GM23338 (cell line): ENCODE data around the gene ENPP4. TPM values are rescaled to one million over a fixed set of nuclear protein-coding genes. Genes with fewer than 3 reads are reported as not detected.

Experiments
- ATAC-seq: fragments of 200-7000 bp; cut with Tn5 transposase; 3 replicates; pipeline ENCODE4 v1.9.1; 2020
- DNase-seq: peaks from one replicate; pipeline ENCODE4 v3.0.0-alpha.2; 2015; ENCODE audit warnings: low spot score
- H2AFZ ChIP-seq: fragments of 200-600 bp; sonication (generic); 2 replicates; pipeline ENCODE4 v1.8.0; 2016; ENCODE audit warnings: antibody characterized with exemption, mild to moderate bottlenecking, moderate library complexity
- H3F3A ChIP-seq: fragments of 200-600 bp; sonication (generic); replicated peaks from 2 replicates; pipeline ENCODE4 v1.8.0; 2017; ENCODE audit warnings: antibody characterized with exemption, mixed run types, low read depth
- H3K27ac ChIP-seq: fragments of 200-600 bp; sonication (generic); 2 replicates; pipeline ENCODE4 v1.6.1; 2016; ENCODE audit warnings: low read depth
- H3K27me3 ChIP-seq: fragments of 200-600 bp; sonication (generic); 2 replicates; pipeline ENCODE4 v1.8.0; 2016; ENCODE audit warnings: mild to moderate bottlenecking, mixed run types, moderate library complexity; ENCODE audit not compliant: insufficient read depth
- H3K36me3 ChIP-seq: fragments of 200-600 bp; sonication (generic); 2 replicates; pipeline ENCODE4 v1.8.0; 2016; ENCODE audit warnings: mild to moderate bottlenecking; ENCODE audit not compliant: insufficient read depth
- H3K4me1 ChIP-seq: fragments of 200-600 bp; sonication (generic); 2 replicates; pipeline ENCODE4 v1.8.0; 2016; ENCODE audit warnings: mild to moderate bottlenecking, moderate library complexity; ENCODE audit not compliant: insufficient read depth
- H3K4me2 ChIP-seq: fragments of 200-600 bp; sonication (generic); 2 replicates; pipeline ENCODE4 v1.7.1; 2017; ENCODE audit warnings: mixed run types
- H3K4me3 ChIP-seq: fragments of 200-600 bp; sonication (generic); 2 replicates; pipeline ENCODE4 v1.6.1; 2016; ENCODE audit warnings: mixed run types
- H3K79me2 ChIP-seq: fragments of 200-600 bp; sonication (generic); replicated peaks from 2 replicates; pipeline ENCODE4 v1.8.0; 2017; ENCODE audit warnings: mild to moderate bottlenecking; ENCODE audit not compliant: insufficient read depth
- H3K9me2 ChIP-seq: fragments of 200-600 bp; sonication (generic); 2 replicates; pipeline ENCODE4 v1.8.0; 2017; ENCODE audit not compliant: insufficient read depth
- H4K20me1 ChIP-seq: fragments of 200-600 bp; sonication (generic); replicated peaks from 2 replicates; pipeline ENCODE4 v1.8.0; 2017; ENCODE audit warnings: mild to moderate bottlenecking; ENCODE audit not compliant: insufficient read depth
- H3K27ac Mint-ChIP-seq: 2 replicates; pipeline ENCODE4 v1.8.0; 2020; ENCODE audit warnings: inconsistent platforms, mild to moderate bottlenecking, moderate library complexity, mixed read lengths
- H3K27me3 Mint-ChIP-seq: 3 replicates; pipeline ENCODE4 v1.8.0; 2022; ENCODE audit warnings: low read depth, mild to moderate bottlenecking, moderate library complexity, mixed read lengths, inconsistent platforms; ENCODE audit not compliant: insufficient read depth, poor library complexity
- H3K36me3 Mint-ChIP-seq: 3 replicates; pipeline ENCODE4 v1.8.0; 2021; ENCODE audit warnings: low read depth, mild to moderate bottlenecking, inconsistent platforms, moderate library complexity, mixed read lengths
- H3K4me1 Mint-ChIP-seq: 3 replicates; pipeline ENCODE4 v1.8.0; 2020; ENCODE audit warnings: mild to moderate bottlenecking, inconsistent platforms, mixed read lengths
- H3K4me3 Mint-ChIP-seq: 3 replicates; pipeline ENCODE4 v1.8.0; 2021; ENCODE audit warnings: moderate library complexity, mild to moderate bottlenecking, inconsistent platforms, mixed read lengths
- H3K9me3 Mint-ChIP-seq: 3 replicates; pipeline ENCODE4 v1.8.0; 2020; ENCODE audit warnings: moderate library complexity, mild to moderate bottlenecking, inconsistent platforms, mixed read lengths
- CTCF ChIP-seq, 2 experiments: fragments of 200-600 bp in 1 of 2; sonication (generic) in 1 of 2; conservative IDR thresholded peaks; 2 replicates each; pipeline versions ENCODE4 v1.5.1 to v1.6.1; 2016 to 2017; ENCODE audit warnings: antibody characterized with exemption in 2 of 2, low read depth in 2 of 2, mild to moderate bottlenecking in 2 of 2, moderate library complexity in 1 of 2
- EZH2 ChIP-seq: fragments of 200-600 bp; sonication (generic); IDR thresholded peaks from one replicate; pipeline ENCODE4 v1.8.0; 2017; ENCODE audit warnings: antibody characterized with exemption, mild to moderate bottlenecking, low read depth; ENCODE audit not compliant: unreplicated experiment
- ZNF331 ChIP-seq: fragments of 250-450 bp; sonication (Bioruptor Pico); IDR thresholded peaks from 2 replicates; pipeline ENCODE4 v1.5.0; 2020; ENCODE audit warnings: low read depth, mild to moderate bottlenecking, moderate library complexity
- ZNF462 ChIP-seq: fragments of 250-450 bp; sonication (Bioruptor Pico); IDR thresholded peaks from 2 replicates; pipeline ENCODE4 v1.5.0; 2020; ENCODE audit warnings: mild to moderate bottlenecking, moderate library complexity
- polyA plus RNA-seq: library from polyadenylated mRNA; unstranded; fragments of >200 nt; fragmentation: Nextera tagmentation; extraction: Ambion mirVana; gene quantifications from 2 replicates; pipeline ENCODE4 v1.2.1, GENCODE V29; 2016
- total RNA-seq: library from RNA; depleted of rRNA; stranded (reverse); fragments of >200 nt; shearing (Covaris generic); gene quantifications from 2 replicates; pipeline ENCODE4 v1.2.3, GENCODE V29; 2014
- TF ChIP-seq, protein P1 (sequence below): IDR thresholded peaks from 2 replicates; pipeline ENCODE4 v1.6.1; 2016; ENCODE audit warnings: antibody characterized with exemption
- TF ChIP-seq, protein P2 (sequence below): IDR thresholded peaks from one replicate; pipeline ENCODE4 v1.6.1; 2018; ENCODE audit warnings: antibody characterized with exemption; ENCODE audit not compliant: unreplicated experiment

Gene ENPP4
- total and polyA plus RNA-seq, 2 experiments from 2014 or later, result 2.2 to 4.4 TPM

DNA sequence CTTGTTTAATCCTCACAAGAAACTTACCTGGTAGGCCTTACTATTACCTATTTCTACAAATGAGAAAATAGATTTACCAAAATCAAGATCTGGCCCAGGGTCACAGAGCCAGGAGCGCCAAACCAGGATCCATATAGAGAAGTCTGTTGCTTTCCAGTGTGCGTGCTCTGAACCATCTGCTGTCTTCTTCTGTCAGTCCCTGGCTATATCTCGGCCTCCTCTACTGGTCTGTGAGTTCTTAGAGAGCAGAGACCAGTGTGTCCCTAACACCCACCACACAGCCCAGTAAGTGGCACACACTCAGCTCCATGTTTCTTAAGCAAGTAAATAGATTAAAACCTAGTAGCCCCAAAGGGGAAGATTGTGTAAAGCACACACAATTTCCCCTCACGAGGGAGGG, 59.9 kb downstream of the ENPP4 start:
- Histone ChIP-seq H3K27me3 (no peaks in the 10 kb centered on the region), H3K4me3 (no peak overlapping the region), H3K27ac (no peak overlapping the region), H3K4me2 (no peak overlapping the region), H3K9me2 (no peaks in the 10 kb centered on the region), H3K36me3 (no peaks in the 10 kb centered on the region), H3K79me2 (no peaks in the 10 kb centered on the region), H2AFZ (no peak overlapping the region), H4K20me1 (no peaks in the 10 kb centered on the region), H3K4me1 (no peaks in the 10 kb centered on the region), H3F3A (no peaks in the 10 kb centered on the region)
- Mint-ChIP-seq H3K4me3 (no peak overlapping the region), H3K4me1 (no peaks in the 10 kb centered on the region), H3K27ac (no peak overlapping the region), H3K9me3 (no peaks in the 10 kb centered on the region), H3K27me3 (no peaks in the 10 kb centered on the region), H3K36me3 (no peaks in the 10 kb centered on the region)
- DNase-seq, result no peak
- no peak for ATAC-seq
- TF ChIP-seq ZNF462 (no peak), EZH2 (no peak), ZNF331 (CRISPR knock-in tag) (no peak)
- TF ChIP-seq, protein P1, sequence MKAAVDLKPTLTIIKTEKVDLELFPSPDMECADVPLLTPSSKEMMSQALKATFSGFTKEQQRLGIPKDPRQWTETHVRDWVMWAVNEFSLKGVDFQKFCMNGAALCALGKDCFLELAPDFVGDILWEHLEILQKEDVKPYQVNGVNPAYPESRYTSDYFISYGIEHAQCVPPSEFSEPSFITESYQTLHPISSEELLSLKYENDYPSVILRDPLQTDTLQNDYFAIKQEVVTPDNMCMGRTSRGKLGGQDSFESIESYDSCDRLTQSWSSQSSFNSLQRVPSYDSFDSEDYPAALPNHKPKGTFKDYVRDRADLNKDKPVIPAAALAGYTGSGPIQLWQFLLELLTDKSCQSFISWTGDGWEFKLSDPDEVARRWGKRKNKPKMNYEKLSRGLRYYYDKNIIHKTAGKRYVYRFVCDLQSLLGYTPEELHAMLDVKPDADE, result no peak

DNA sequence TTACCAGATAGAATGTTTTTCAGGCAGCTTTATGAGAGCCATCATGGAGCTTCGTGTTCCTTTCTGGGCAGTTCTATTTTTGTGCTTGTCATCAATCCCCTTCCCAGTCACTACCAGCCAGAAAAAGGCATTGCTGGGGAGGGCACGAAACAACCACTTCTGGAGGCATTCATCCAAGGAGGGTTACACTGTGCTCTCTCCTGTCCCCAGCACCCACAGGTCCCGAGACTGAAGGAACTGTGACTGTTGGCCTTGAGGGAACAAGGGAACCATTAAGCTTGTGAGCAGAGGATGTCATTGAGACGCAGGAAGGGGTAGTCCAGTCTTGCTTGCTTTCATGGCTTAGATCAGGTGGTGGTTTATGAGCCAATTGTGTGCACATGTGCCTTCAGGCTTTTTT, 61.1 kb downstream of the ENPP4 start:
- Histone ChIP-seq H3K79me2 (no peaks in the 10 kb centered on the region), H3K27ac (no peak overlapping the region), H3K9me2 (peaks cover 1% of the 10 kb centered on the region; the same call in 1 of the 2 replicates), H4K20me1 (no peaks in the 10 kb centered on the region), H2AFZ (peak overlapping the region; percentile 92), H3K36me3 (no peaks in the 10 kb centered on the region), H3K4me2 (no peak overlapping the region), H3K27me3 (no peaks in the 10 kb centered on the region), H3K4me1 (no peaks in the 10 kb centered on the region), H3K4me3 (no peak overlapping the region), H3F3A (no peaks in the 10 kb centered on the region)
- DNase-seq (no peak), ATAC-seq (no peak)
- Mint-ChIP-seq H3K27ac (no peak overlapping the region), H3K9me3 (no peaks in the 10 kb centered on the region), H3K4me1 (no peaks in the 10 kb centered on the region), H3K4me3 (no peak overlapping the region), H3K36me3 (no peaks in the 10 kb centered on the region), H3K27me3 (no peaks in the 10 kb centered on the region)
- no peak for TF ChIP-seq CTCF (conservative IDR thresholded peaks at IDR 0.05; ENCODE audit: low read depth in 2 of 2)
- TF ChIP-seq, protein P1, result no peak
- TF ChIP-seq EZH2, result no peak
- TF ChIP-seq, protein P2, sequence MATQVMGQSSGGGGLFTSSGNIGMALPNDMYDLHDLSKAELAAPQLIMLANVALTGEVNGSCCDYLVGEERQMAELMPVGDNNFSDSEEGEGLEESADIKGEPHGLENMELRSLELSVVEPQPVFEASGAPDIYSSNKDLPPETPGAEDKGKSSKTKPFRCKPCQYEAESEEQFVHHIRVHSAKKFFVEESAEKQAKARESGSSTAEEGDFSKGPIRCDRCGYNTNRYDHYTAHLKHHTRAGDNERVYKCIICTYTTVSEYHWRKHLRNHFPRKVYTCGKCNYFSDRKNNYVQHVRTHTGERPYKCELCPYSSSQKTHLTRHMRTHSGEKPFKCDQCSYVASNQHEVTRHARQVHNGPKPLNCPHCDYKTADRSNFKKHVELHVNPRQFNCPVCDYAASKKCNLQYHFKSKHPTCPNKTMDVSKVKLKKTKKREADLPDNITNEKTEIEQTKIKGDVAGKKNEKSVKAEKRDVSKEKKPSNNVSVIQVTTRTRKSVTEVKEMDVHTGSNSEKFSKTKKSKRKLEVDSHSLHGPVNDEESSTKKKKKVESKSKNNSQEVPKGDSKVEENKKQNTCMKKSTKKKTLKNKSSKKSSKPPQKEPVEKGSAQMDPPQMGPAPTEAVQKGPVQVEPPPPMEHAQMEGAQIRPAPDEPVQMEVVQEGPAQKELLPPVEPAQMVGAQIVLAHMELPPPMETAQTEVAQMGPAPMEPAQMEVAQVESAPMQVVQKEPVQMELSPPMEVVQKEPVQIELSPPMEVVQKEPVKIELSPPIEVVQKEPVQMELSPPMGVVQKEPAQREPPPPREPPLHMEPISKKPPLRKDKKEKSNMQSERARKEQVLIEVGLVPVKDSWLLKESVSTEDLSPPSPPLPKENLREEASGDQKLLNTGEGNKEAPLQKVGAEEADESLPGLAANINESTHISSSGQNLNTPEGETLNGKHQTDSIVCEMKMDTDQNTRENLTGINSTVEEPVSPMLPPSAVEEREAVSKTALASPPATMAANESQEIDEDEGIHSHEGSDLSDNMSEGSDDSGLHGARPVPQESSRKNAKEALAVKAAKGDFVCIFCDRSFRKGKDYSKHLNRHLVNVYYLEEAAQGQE, result no peak
